ENCODE results near the gene CLIC5.

Gene CLIC5

GRCh38 chr6:45836438-45836824, 179.2 kb downstream of the CLIC5 start:
- Histone ChIP-seq H3K9me3 (ENCODE audit: control insufficient read depth in 1 of 2, low read length in 2 of 2) (no peaks in the 10 kb centered on the region), H3K27me3 (ENCODE audit: low read depth, low read length) (no peaks in the 10 kb centered on the region), H3K4me1 (ENCODE audit: control insufficient read depth in 1 of 2, insufficient read depth in 2 of 2, low read length in 2 of 2) (no peaks in the 10 kb centered on the region), H3K4me3 (ENCODE audit: low read depth in 1 of 2, low read length in 2 of 2) (no peak overlapping the region), H3K36me3 (ENCODE audit: control insufficient read depth in 1 of 2, insufficient read depth in 2 of 2, low read length in 2 of 2) (no peaks in the 10 kb centered on the region), H3K27ac (ENCODE audit: low read length) (no peak overlapping the region)

DNA sequence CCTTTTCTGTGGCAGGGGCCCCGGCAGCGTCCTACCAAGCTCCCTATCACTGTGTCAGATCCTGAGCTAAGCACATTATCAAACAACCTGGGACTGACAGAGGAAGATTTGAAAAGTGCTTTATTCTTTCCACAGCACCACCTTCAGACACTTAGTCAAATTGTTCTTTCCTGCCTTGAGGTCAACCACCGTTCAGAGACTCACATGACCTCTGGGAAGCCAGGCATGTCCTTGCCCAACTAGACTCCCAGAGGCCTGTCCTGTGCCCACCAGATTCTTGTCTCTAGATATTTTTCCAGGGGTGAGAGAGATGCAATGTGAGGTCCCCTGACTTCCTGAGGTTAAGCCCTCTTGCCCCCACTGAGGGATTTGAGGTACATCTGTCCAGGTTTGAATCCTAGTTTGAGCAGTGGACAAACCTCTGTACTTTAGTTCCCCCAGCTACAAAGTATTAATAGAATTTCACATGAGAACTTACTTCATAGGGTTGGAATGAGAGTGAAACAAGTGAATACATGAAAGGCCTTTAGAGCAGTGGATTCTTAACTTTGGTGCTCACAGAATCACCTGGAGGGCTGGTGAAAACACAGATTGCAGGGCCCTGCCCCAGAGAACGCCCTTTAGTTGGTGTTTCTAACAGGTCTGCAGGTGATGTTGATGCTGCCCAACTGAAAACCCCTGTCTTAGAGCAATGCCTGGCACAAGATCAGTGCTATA, 179.8 kb downstream of the CLIC5 start:
- no peaks in the 10 kb centered on the region for H3K4me1 ChIP-seq (ENCODE audit: control insufficient read depth in 1 of 2, insufficient read depth in 2 of 2, low read length in 2 of 2)
- no peaks in the 10 kb centered on the region for H3K9me3 ChIP-seq (ENCODE audit: control insufficient read depth in 1 of 2, low read length in 2 of 2)
- H3K27me3 ChIP-seq (ENCODE audit: low read depth, low read length) = no peaks in the 10 kb centered on the region
- H3K27ac ChIP-seq (ENCODE audit: low read length) = no peak overlapping the region
- no peak overlapping the region for H3K4me3 ChIP-seq (ENCODE audit: low read depth in 1 of 2, low read length in 2 of 2)
- no peaks in the 10 kb centered on the region for H3K36me3 ChIP-seq (ENCODE audit: control insufficient read depth in 1 of 2, insufficient read depth in 2 of 2, low read length in 2 of 2)

DNA sequence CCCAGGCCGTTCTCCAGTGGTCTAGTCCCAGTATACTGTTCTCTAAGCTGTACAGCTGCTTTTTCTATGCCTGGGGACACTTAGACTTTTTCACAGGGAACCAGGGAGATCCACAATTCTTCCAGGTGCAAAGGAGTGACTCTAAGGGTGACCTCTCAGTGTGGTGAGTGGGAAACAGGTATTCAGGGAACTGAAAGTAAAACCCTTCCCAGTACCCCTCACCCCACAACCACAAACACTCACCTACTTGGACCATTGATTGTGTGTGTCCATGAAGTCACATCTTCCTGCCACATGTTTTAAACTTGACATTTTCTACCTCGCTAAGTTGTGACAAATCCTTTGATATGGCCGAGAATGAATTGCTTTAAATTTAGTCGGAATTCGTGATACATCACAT, 183.6 kb downstream of the CLIC5 start:
- no peaks in the 10 kb centered on the region for H3K4me1 ChIP-seq (ENCODE audit: control insufficient read depth in 1 of 2, insufficient read depth in 2 of 2, low read length in 2 of 2)
- no peak overlapping the region for H3K4me3 ChIP-seq (ENCODE audit: low read depth in 1 of 2, low read length in 2 of 2)
- no peak overlapping the region for H3K27ac ChIP-seq (ENCODE audit: low read length)
- H3K9me3 ChIP-seq (ENCODE audit: control insufficient read depth in 1 of 2, low read length in 2 of 2) = peaks cover 0 to 4% of the 10 kb centered on the region in 2 donors
- no peaks in the 10 kb centered on the region for H3K27me3 ChIP-seq (ENCODE audit: low read depth, low read length)
- no peaks in the 10 kb centered on the region for H3K36me3 ChIP-seq (ENCODE audit: control insufficient read depth in 1 of 2, insufficient read depth in 2 of 2, low read length in 2 of 2)

Measured in muscle layer of duodenum (tissue), 2 donors.